Measurements from ENCODE around the gene CNNM4. TPM values are rescaled to one million over a fixed set of nuclear protein-coding genes. Genes with fewer than 3 reads are reported as not detected.

Gene CNNM4
- total and polyA plus RNA-seq, 2 of the 4 experiments (the other 2 are of a cell fraction) = 2.0 to 4.1 TPM

GRCh38 chr2:96787411-96787810 is 26.7 kb downstream of the CNNM4 start:
- peaks cover 11% of the 10 kb centered on the region for H3K9me1 ChIP-seq (ENCODE audit: insufficient read depth, low read length)
- WGBS, 2 experiments (ENCODE audit: extremely low coverage in 2 of 2, insufficient read length in 1 of 2) = no CpG with 5 or more reads among the region's 3 CpGs
- in situ Hi-C loops (cut with MboI; ENCODE audit: low sequenced_read_pairs) (no loop called here), intact Hi-C loops (cut with micrococcal nuclease) (no loop called here), dilution Hi-C loops (cut with HindIII; ENCODE audit: low sequenced_read_pairs, unreplicated experiment) (no loop called here)
- H2AK9ac ChIP-seq (replicated peaks; ENCODE audit: low read depth, low read length, poor library complexity) = no peak overlapping the region
- H3K56ac ChIP-seq (ENCODE audit: extremely low read depth, insufficient read depth, low read length) = no peak overlapping the region
- no peak overlapping the region for H2BK120ac ChIP-seq (ENCODE audit: low read depth, low read length)
- ChIA-PET POLR2A (ENCODE audit: unreplicated experiment) (no interaction called here), CTCF (no interaction called here)
- no peak overlapping the region for H4K5ac ChIP-seq (ENCODE audit: low read depth, low read length)
- TF ChIP-seq BHLHE40 (IDR thresholded peaks at IDR 0.05; ENCODE audit: low read depth, low read length) (no peak), CEBPB (IDR thresholded peaks at IDR 0.05; ENCODE audit: low read depth, low read length) (no peak), MAFK (IDR thresholded peaks at IDR 0.05; ENCODE audit: low read depth, low read length) (no peak), CHD1 (IDR thresholded peaks at IDR 0.05; ENCODE audit: low read depth, low read length) (no peak)
- TF ChIP-seq, protein P1, sequence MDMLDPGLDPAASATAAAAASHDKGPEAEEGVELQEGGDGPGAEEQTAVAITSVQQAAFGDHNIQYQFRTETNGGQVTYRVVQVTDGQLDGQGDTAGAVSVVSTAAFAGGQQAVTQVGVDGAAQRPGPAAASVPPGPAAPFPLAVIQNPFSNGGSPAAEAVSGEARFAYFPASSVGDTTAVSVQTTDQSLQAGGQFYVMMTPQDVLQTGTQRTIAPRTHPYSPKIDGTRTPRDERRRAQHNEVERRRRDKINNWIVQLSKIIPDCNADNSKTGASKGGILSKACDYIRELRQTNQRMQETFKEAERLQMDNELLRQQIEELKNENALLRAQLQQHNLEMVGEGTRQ (IDR thresholded peaks at IDR 0.05; ENCODE audit: low read depth, low read length) = no peak
- no peak for DNase-seq
- no peak overlapping the region for H3K4me2 ChIP-seq (ENCODE audit: low read depth, low read length)
- no peak overlapping the region for H2BK5ac ChIP-seq (ENCODE audit: low read depth, low read length, poor library complexity, severe bottlenecking)
- H4K8ac ChIP-seq (ENCODE audit: low read depth in 2 of 2, low read length in 2 of 2) = no peak overlapping the region
- H2BK20ac ChIP-seq (ENCODE audit: low read depth, low read length) = no peak overlapping the region
- H3K18ac ChIP-seq (ENCODE audit: low read depth, low read length) = no peak overlapping the region
- H3K23ac ChIP-seq (ENCODE audit: low read depth, low read length) = no peak overlapping the region
- no peak overlapping the region for H2AFZ ChIP-seq (replicated peaks; ENCODE audit: low read length, poor library complexity)
- H3K4me1 ChIP-seq (ENCODE audit: control insufficient read depth, insufficient read depth, low read length) = peaks cover 6% of the 10 kb centered on the region
- H3K27me3 ChIP-seq (ENCODE audit: control insufficient read depth, insufficient read depth, low read length) = no peaks in the 10 kb centered on the region
- no peak for ATAC-seq (ENCODE audit: low read depth)
- no peak overlapping the region for H2AK5ac ChIP-seq (ENCODE audit: low read depth, low read length)
- no peak overlapping the region for H3K14ac ChIP-seq (replicated peaks; ENCODE audit: low read depth, low read length)
- no TSS peak for BruUV-seq (replicated peaks)
- no peaks in the 10 kb centered on the region for H3K9me3 ChIP-seq (ENCODE audit: control insufficient read depth, insufficient read depth, low read length)
- no peaks in the 10 kb centered on the region; a peak in 2 of 4 replicates for H3K79me1 ChIP-seq (ENCODE audit: low read depth in 1 of 2, low read length in 2 of 2)
- H3K4me3 ChIP-seq (ENCODE audit: insufficient read depth, low read depth, low read length) = no peak overlapping the region
- H3K9ac ChIP-seq (ENCODE audit: low read depth, low read length) = no peak overlapping the region
- no peak overlapping the region for H3K4ac ChIP-seq (ENCODE audit: low read depth, low read length)
- H3K36me3 ChIP-seq (ENCODE audit: control insufficient read depth, insufficient read depth, low read length) = no peaks in the 10 kb centered on the region
- H4K20me1 ChIP-seq (ENCODE audit: insufficient read depth, low read length) = peaks cover 2% of the 10 kb centered on the region
- H2BK15ac ChIP-seq (ENCODE audit: low read depth, low read length) = no peak overlapping the region
- H4K91ac ChIP-seq (ENCODE audit: insufficient read depth, low read depth, low read length) = no peak overlapping the region
- H3K27ac ChIP-seq (ENCODE audit: insufficient read depth, low read length) = no peak overlapping the region
